Left lung (tissue), 10 donors: ENCODE measurements around the gene ABLIM3. TPM values are rescaled to one million over a fixed set of nuclear protein-coding genes. Genes with fewer than 3 reads are reported as not detected.

Experiments used
- ATAC-seq: fragments of 200-7000 bp; cut with Tn5 transposase; one replicate; pipeline ENCODE4 v1.9.1; 2020; ENCODE audit warnings: moderate library complexity
- DNase-seq, 4 donors: peaks; one replicate each; pipeline ENCODE4 v3.0.0-alpha.2; 2013 to 2020
- H3K27ac ChIP-seq, 2 donors: fragments of 200-600 bp; sonication (generic) in 1 of 2; one replicate each; pipeline versions ENCODE4 v1.5.0 to v1.8.0; 2020 to 2021
- H3K27me3 ChIP-seq, 2 donors: fragments of 200-600 bp; sonication (generic) in 1 of 2; one replicate each; pipeline versions ENCODE4 v1.5.0 to v1.8.0; 2020 to 2021
- H3K36me3 ChIP-seq, 2 donors: fragments of 200-600 bp; sonication (generic) in 1 of 2; one replicate each; pipeline versions ENCODE4 v1.5.0 to v1.8.0; 2020 to 2021
- H3K4me1 ChIP-seq, 2 donors: fragments of 200-600 bp; one replicate each; pipeline ENCODE4 v1.8.0; 2021
- H3K4me3 ChIP-seq, 2 donors: fragments of 200-600 bp; sonication (generic) in 1 of 2; one replicate each; pipeline versions ENCODE4 v1.5.0 to v1.8.0; 2020 to 2021; ENCODE audit warnings: mild to moderate bottlenecking in 1 of 2
- H3K9me3 ChIP-seq, 2 donors: fragments of 200-600 bp; sonication (generic) in 1 of 2; one replicate each; pipeline versions ENCODE4 v1.5.0 to v1.8.0; 2020 to 2021
- intact Hi-C, 2 donors: fragments of 100-400 bp; cut with DNase I; formaldehyde crosslinking; loops; one replicate each; pipeline versions ENCODE4 v1.11.2 to v1.14.2; 2022
- polyA plus RNA-seq, 6 donors: library from polyadenylated mRNA; unstranded; fragments of 120-200 nt; gene quantifications; one replicate each; pipeline ENCODE4 v1.2.1, GENCODE V29; 2013; ENCODE audit not compliant: insufficient read length in 6 of 6
- total RNA-seq, 2 donors: library from RNA; stranded (reverse); fragmentation: NEBNext Ultra II Directional; extraction: Animal tissue kit (Norgen Biotek cat#: 25700); gene quantifications; one replicate each; pipeline ENCODE4 v1.2.1, GENCODE V29; 2021
- TF ChIP-seq, protein P1 (sequence below), 2 donors: fragments of 200-600 bp; sonication (generic) in 1 of 2; IDR thresholded peaks; one replicate each; pipeline versions ENCODE4 v1.5.0 to v1.8.0; 2021; ENCODE audit warnings: antibody characterized with exemption in 2 of 2
- donor health status: DM: no; HTN: yes; CAD: no.
- donor health status: DM: no; HTN: no; CAD: no.

The ABLIM3 gene
- total and polyA plus RNA-seq, 8 donors, result 33.2 to 145 (median 108) TPM

DNA sequence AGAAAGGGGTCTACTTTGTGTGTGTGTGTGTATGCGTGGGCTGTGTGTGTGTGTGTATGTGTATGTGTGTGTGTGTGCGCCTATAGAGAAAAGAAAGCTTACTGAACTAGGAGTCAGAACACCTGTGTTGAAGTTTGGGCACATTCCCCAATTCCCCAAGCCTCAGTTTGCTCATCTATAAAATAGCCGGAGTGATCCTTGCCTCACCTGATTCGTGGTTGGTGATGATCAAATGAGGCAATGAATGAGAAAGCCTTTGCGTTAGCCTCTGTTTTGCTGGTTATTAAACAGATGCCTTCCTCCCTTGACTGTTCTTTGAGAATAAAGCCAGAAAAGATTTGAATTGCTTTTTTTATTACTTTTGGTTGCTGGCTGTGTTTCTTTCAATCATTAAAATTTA, 20.6 kb downstream of the ABLIM3 start:
- H3K4me1 ChIP-seq, result peaks cover 0 to 12% of the 10 kb centered on the region in 2 donors
- intact Hi-C loops, result no loop called here
- H3K4me3 ChIP-seq, result no peak overlapping the region
- H3K27ac ChIP-seq, result no peak overlapping the region
- H3K36me3 ChIP-seq, result no peaks in the 10 kb centered on the region
- no peak for DNase-seq
- no peaks in the 10 kb centered on the region for H3K27me3 ChIP-seq
- TF ChIP-seq, protein P1, sequence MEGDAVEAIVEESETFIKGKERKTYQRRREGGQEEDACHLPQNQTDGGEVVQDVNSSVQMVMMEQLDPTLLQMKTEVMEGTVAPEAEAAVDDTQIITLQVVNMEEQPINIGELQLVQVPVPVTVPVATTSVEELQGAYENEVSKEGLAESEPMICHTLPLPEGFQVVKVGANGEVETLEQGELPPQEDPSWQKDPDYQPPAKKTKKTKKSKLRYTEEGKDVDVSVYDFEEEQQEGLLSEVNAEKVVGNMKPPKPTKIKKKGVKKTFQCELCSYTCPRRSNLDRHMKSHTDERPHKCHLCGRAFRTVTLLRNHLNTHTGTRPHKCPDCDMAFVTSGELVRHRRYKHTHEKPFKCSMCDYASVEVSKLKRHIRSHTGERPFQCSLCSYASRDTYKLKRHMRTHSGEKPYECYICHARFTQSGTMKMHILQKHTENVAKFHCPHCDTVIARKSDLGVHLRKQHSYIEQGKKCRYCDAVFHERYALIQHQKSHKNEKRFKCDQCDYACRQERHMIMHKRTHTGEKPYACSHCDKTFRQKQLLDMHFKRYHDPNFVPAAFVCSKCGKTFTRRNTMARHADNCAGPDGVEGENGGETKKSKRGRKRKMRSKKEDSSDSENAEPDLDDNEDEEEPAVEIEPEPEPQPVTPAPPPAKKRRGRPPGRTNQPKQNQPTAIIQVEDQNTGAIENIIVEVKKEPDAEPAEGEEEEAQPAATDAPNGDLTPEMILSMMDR (IDR thresholded peaks at IDR 0.05), result no peak
- no peaks in the 10 kb centered on the region for H3K9me3 ChIP-seq
- no peak for ATAC-seq

DNA sequence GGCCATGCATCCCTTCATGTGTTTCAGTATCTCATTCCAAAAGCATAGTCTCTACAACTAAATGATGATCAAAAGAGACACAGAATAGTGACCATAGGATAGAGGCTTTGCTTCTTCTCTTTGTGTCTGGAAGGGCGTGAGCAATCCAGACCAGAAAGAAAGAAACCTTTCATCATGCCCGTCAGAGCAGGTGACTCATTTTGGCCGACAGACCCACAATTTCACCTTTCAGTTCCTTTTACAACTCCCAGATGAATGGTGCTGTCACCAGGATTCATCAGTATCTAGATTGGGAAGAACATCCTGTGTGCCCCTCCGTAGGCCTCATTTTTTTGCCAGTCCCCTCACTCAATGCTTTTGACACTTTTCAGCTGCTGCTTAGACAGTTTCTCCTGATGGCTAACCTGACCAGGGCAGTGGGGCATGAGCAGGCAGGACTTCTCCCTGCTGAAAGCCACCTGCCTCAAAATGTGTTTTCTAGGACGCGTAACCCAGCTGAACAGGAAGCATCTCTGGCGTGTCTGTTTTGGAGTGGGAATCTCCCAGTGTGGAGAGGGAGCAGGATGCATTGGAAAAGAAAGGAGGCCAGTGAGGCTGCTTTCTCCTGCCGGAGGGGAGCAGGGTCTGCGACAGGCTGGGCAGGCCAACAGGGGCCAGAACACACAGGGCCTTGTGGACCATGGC, 21.2 kb downstream of the ABLIM3 start:
- Histone ChIP-seq H3K9me3 (no peaks in the 10 kb centered on the region), H3K4me1 (peaks cover 0 to 12% of the 10 kb centered on the region in 2 donors), H3K4me3 (no peak overlapping the region), H3K27ac (no peak overlapping the region), H3K27me3 (no peaks in the 10 kb centered on the region), H3K36me3 (no peaks in the 10 kb centered on the region)
- intact Hi-C loops, result no loop called here
- DNase-seq (no peak), ATAC-seq (no peak)
- TF ChIP-seq, protein P1 (IDR thresholded peaks at IDR 0.05), result no peak

DNA sequence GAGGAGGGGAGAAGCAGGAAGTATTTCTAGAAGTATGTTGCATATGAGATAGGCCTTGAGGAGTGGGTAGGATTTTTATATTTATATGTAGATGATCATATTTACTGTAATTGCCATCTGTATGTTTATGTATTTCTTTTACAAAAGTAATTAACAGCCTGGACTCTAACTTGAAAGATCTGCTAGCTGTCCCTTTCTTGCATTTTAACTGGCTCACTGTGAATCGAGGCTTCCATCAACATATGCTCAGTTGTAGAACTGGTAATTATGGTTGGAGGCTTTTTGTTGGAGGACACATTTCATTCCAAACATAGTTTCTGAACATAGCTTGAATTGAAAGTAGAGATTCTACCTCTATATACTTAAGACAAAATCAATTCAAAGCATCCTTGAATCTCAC, 23.4 kb downstream of the ABLIM3 start:
- intact Hi-C loops, result no loop called here
- no peak for ATAC-seq
- TF ChIP-seq, protein P1 (IDR thresholded peaks at IDR 0.05), result no peak
- H3K9me3 ChIP-seq, result no peaks in the 10 kb centered on the region
- no peak for DNase-seq
- H3K36me3 ChIP-seq, result no peaks in the 10 kb centered on the region
- H3K27me3 ChIP-seq, result no peaks in the 10 kb centered on the region
- H3K27ac ChIP-seq, result no peak overlapping the region
- no peak overlapping the region for H3K4me3 ChIP-seq
- peaks cover 0 to 8% of the 10 kb centered on the region in 2 donors for H3K4me1 ChIP-seq

DNA sequence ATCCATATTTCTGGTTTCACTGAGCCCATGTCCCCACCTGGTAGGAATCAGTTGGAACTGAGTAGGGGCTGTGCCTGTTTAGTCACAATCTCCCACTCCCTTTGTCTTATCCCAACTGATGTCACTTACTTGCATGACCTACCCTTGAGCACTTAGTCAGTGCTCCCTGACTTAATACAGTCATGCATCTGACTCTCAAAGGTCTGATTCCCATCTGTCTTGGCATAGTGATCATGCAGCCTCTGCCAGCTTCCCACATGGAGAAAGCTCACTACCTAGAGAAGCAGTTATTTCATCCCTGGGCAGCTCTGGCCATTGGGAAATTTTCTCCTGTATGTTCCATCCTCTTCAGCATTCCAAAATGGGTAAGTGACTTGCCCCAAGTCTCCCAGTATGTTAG, 24.8 kb downstream of the ABLIM3 start:
- Histone ChIP-seq H3K27me3 (no peaks in the 10 kb centered on the region), H3K4me1 (peaks cover 0 to 3% of the 10 kb centered on the region in 2 donors), H3K36me3 (no peaks in the 10 kb centered on the region), H3K4me3 (no peak overlapping the region), H3K27ac (no peak overlapping the region), H3K9me3 (no peaks in the 10 kb centered on the region)
- DNase-seq, result no peak
- intact Hi-C loops, result no loop called here
- TF ChIP-seq, protein P1 (IDR thresholded peaks at IDR 0.05), result no peak
- ATAC-seq, result no peak

DNA sequence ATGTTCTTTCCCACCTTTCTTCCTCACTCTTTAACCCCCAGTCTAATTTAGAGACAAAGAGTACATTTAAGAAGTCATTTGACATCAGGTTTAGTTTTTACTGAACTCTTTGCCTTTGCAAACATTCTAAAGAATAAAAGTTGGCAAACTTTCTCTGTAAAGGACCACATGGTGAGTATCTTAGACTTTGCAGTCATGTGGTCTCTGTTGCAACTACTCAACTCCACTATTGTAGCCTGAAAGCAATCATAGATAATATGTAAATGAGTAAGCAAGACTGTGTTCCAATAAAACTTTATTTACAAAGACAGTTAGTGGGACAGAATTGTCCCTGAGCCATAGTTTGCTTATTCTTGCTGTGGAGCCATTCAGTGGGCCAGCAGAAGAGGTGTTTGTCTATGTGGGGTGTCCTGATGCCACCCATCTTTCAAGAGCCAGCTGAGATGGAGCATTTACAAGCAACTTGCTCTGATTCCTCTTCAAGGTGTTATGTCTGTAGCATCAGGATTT, 25.4 kb downstream of the ABLIM3 start:
- DNase-seq (no peak), ATAC-seq (no peak)
- H3K4me3 ChIP-seq, result no peak overlapping the region
- no peaks in the 10 kb centered on the region for H3K9me3 ChIP-seq
- no peaks in the 10 kb centered on the region for H3K4me1 ChIP-seq
- H3K27ac ChIP-seq, result no peak overlapping the region
- intact Hi-C loops, result no loop called here
- no peaks in the 10 kb centered on the region for H3K36me3 ChIP-seq
- no peaks in the 10 kb centered on the region for H3K27me3 ChIP-seq
- TF ChIP-seq, protein P1 (IDR thresholded peaks at IDR 0.05), result no peak
